ENCODE data around the gene TTLL5. TPM values are rescaled to one million over a fixed set of nuclear protein-coding genes. Genes with fewer than 3 reads are reported as not detected.

Gene TTLL5
- total and polyA plus RNA-seq, 2 of the 13 experiments (the other 11 are each of a cell fraction or from before 2014, with no cell fraction given) = 11.8 to 18.8 TPM

GRCh38 chr14:75648066-75648838, 12.8 kb upstream of the TTLL5 start (continued):
- TF ChIP-seq, protein P1, sequence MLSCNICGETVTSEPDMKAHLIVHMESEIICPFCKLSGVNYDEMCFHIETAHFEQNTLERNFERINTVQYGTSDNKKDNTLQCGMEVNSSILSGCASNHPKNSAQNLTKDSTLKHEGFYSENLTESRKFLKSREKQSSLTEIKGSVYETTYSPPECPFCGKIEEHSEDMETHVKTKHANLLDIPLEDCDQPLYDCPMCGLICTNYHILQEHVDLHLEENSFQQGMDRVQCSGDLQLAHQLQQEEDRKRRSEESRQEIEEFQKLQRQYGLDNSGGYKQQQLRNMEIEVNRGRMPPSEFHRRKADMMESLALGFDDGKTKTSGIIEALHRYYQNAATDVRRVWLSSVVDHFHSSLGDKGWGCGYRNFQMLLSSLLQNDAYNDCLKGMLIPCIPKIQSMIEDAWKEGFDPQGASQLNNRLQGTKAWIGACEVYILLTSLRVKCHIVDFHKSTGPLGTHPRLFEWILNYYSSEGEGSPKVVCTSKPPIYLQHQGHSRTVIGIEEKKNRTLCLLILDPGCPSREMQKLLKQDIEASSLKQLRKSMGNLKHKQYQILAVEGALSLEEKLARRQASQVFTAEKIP (CRISPR knock-in tag; IDR thresholded peaks at IDR 0.05; ENCODE audit: borderline replicate concordance) = no peak
- TF ChIP-seq, protein P2, sequence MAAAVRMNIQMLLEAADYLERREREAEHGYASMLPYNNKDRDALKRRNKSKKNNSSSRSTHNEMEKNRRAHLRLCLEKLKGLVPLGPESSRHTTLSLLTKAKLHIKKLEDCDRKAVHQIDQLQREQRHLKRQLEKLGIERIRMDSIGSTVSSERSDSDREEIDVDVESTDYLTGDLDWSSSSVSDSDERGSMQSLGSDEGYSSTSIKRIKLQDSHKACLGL (CRISPR knock-in tag; IDR thresholded peaks at IDR 0.05) = no peak; the same call in 1 of the 2 replicates
- peak; percentile 28; the same call in 1 of the 2 replicates for TF ChIP-seq MAFF (IDR thresholded peaks at IDR 0.05; ENCODE audit: low read depth, low read length)
- no peak for TF ChIP-seq U2AF2 (IDR thresholded peaks at IDR 0.05; ENCODE audit: low read depth, low read length)
- TF ChIP-seq ZNF414 (CRISPR knock-in tag; IDR thresholded peaks at IDR 0.05) = no peak
- no peak for TF ChIP-seq ZNF619 (CRISPR knock-in tag; IDR thresholded peaks at IDR 0.05)
- 0 out of 2 replicates have a peak, but pooled peaks have one; percentile 63 for TF ChIP-seq RFXANK (CRISPR knock-in tag; IDR thresholded peaks at IDR 0.05)
- no peak for TF ChIP-seq ZNF337 (CRISPR knock-in tag; IDR thresholded peaks at IDR 0.05; ENCODE audit: borderline replicate concordance, low read depth)
- no peak for TF ChIP-seq ZBTB49 (CRISPR knock-in tag; IDR thresholded peaks at IDR 0.05; ENCODE audit: borderline replicate concordance)
- peak; percentile 89 for TF ChIP-seq KDM2A (CRISPR knock-in tag; IDR thresholded peaks at IDR 0.05; ENCODE audit: borderline replicate concordance, low read depth)
- TF ChIP-seq, protein P3, sequence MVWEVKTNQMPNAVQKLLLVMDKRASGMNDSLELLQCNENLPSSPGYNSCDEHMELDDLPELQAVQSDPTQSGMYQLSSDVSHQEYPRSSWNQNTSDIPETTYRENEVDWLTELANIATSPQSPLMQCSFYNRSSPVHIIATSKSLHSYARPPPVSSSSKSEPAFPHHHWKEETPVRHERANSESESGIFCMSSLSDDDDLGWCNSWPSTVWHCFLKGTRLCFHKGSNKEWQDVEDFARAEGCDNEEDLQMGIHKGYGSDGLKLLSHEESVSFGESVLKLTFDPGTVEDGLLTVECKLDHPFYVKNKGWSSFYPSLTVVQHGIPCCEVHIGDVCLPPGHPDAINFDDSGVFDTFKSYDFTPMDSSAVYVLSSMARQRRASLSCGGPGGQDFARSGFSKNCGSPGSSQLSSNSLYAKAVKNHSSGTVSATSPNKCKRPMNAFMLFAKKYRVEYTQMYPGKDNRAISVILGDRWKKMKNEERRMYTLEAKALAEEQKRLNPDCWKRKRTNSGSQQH (CRISPR knock-in tag; IDR thresholded peaks at IDR 0.05; ENCODE audit: low read depth) = peak; percentile 90; the same call in 1 of the 2 replicates
- TF ChIP-seq FOXP4 (CRISPR knock-in tag; IDR thresholded peaks at IDR 0.05) = peak; percentile 99
- TF ChIP-seq HOXA5 (CRISPR knock-in tag; IDR thresholded peaks at IDR 0.05) = no peak; the same call in 1 of the 2 replicates
- no peak for TF ChIP-seq LCORL (IDR thresholded peaks at IDR 0.05)
- peak; percentile 97 for TF ChIP-seq LCORL (CRISPR knock-in tag; IDR thresholded peaks at IDR 0.05)
- peak; percentile 66; the same call in 1 of the 2 replicates for TF ChIP-seq RBAK (CRISPR knock-in tag; IDR thresholded peaks at IDR 0.05)
- TF ChIP-seq SMAD1 (CRISPR knock-in tag; IDR thresholded peaks at IDR 0.05; ENCODE audit: borderline replicate concordance, low read depth) = no peak; the same call in 1 of the 2 replicates
- TF ChIP-seq HNRNPL (IDR thresholded peaks at IDR 0.05; ENCODE audit: low read depth, low read length) = no peak
- no peak for TF ChIP-seq ZNF841 (CRISPR knock-in tag; IDR thresholded peaks at IDR 0.05; ENCODE audit: borderline replicate concordance)
- no peak for TF ChIP-seq ZSCAN25 (CRISPR knock-in tag; IDR thresholded peaks at IDR 0.05)
- no peak for TF ChIP-seq MTF2 (CRISPR knock-in tag; IDR thresholded peaks at IDR 0.05; ENCODE audit: borderline replicate concordance)
